HG02571 (cell line): ENCODE results near the gene OR52A5.
"Not testable (repeated sequence)": the region's sequence is repeated elsewhere in the genome, so short reads cannot be mapped to it uniquely, and the experiment has no call there.

Experiments
- ATAC-seq: cut with Tn5 transposase; IDR thresholded peaks from one replicate; pipeline ENCODE4 v1.9.1; 2021; ENCODE audit warnings: mild to moderate bottlenecking, moderate library complexity; ENCODE audit not compliant: unreplicated experiment

The OR52A5 gene

GRCh38 chr11:5137996-5138395, at the start of gene OR52A5:
Gene OR52A5 (minus strand): TSS chr11:5138356. CDS start chr11:5132642, 5,714 bp downstream.
- no peak for ATAC-seq

GRCh38 chr11:5178046-5178837, 40.1 kb upstream of the OR52A5 start:
- no peak for ATAC-seq

GRCh38 chr11:5174934-5175333, 36.8 kb upstream of the OR52A5 start:
- no peak for ATAC-seq

GRCh38 chr11:5171856-5172255, 33.7 kb upstream of the OR52A5 start:
- ATAC-seq, result no peak

GRCh38 chr11:5165898-5166297, 27.7 kb upstream of the OR52A5 start:
- not testable (repeated sequence) for ATAC-seq

- ATAC-seq, result not testable (repeated sequence)
These were observed 26.7 kb upstream of the OR52A5 start for GRCh38 chr11:5164807-5165206.

- not testable (repeated sequence) for ATAC-seq
These were observed 22.9 kb upstream of the OR52A5 start for GRCh38 chr11:5161045-5161444.

GRCh38 chr11:5160217-5160616, 22.1 kb upstream of the OR52A5 start:
- ATAC-seq, result not testable (repeated sequence)

- no peak for ATAC-seq
These were observed 21.6 kb upstream of the OR52A5 start for GRCh38 chr11:5159806-5160205.

GRCh38 chr11:5154657-5155056, 16.5 kb upstream of the OR52A5 start, which contains the start of gene OR52A1:
Gene OR52A1 (minus strand): TSS chr11:5154757. CDS start chr11:5152369, 2,388 bp downstream.
- no peak for ATAC-seq

- ATAC-seq, result no peak
These were observed 15.6 kb upstream of the OR52A5 start for GRCh38 chr11:5153574-5154431.

GRCh38 chr11:5151713-5152153, 13.6 kb upstream of the OR52A5 start:
- ATAC-seq, result no peak

GRCh38 chr11:5144206-5144605, 6.0 kb upstream of the OR52A5 start:
- not testable (repeated sequence) for ATAC-seq

- ATAC-seq, result no peak
These were observed 1.1 kb downstream of the OR52A5 start for GRCh38 chr11:5137014-5137413.

GRCh38 chr11:5136261-5136660, 1.9 kb downstream of the OR52A5 start:
- no peak for ATAC-seq

- ATAC-seq, result no peak
These were observed 6.4 kb downstream of the OR52A5 start for GRCh38 chr11:5131584-5132335.

GRCh38 chr11:5129457-5129877, 8.7 kb downstream of the OR52A5 start:
- no peak for ATAC-seq

GRCh38 chr11:5124891-5125620, 13.1 kb downstream of the OR52A5 start:
- ATAC-seq, result no peak

GRCh38 chr11:5123802-5124521, 14.2 kb downstream of the OR52A5 start:
- peak; percentile 81 for ATAC-seq

- no peak for ATAC-seq
These were observed 19.3 kb downstream of the OR52A5 start for GRCh38 chr11:5118893-5119292.
